Glutamatergic neuron (in vitro differentiated cells): ENCODE results near the gene ZGLP1. TPM values are rescaled to one million over a fixed set of nuclear protein-coding genes. Genes with fewer than 3 reads are reported as not detected.
A peak's percentile ranks its signal among the peaks of the same experiment; 100 is the strongest.

ENCODE experiments used
- DNase-seq: peaks from one replicate; pipeline ENCODE4 v3.0.0; 2022
- H3K27ac Mint-ChIP-seq: one replicate; pipeline ENCODE4 v1.8.0; 2020; ENCODE audit warnings: mild to moderate bottlenecking, mixed read lengths, inconsistent platforms; ENCODE audit not compliant: unreplicated experiment
- H3K27me3 Mint-ChIP-seq: one replicate; pipeline ENCODE4 v1.8.0; 2020; ENCODE audit warnings: mild to moderate bottlenecking, moderate library complexity, mixed read lengths, inconsistent platforms; ENCODE audit not compliant: unreplicated experiment
- H3K36me3 Mint-ChIP-seq: one replicate; pipeline ENCODE4 v1.8.0; 2020; ENCODE audit warnings: mild to moderate bottlenecking, mixed read lengths, inconsistent platforms; ENCODE audit not compliant: unreplicated experiment
- H3K4me1 Mint-ChIP-seq: one replicate; pipeline ENCODE4 v1.8.0; 2020; ENCODE audit warnings: mild to moderate bottlenecking, low read depth, mixed read lengths, inconsistent platforms; ENCODE audit not compliant: unreplicated experiment
- H3K4me3 Mint-ChIP-seq: one replicate; pipeline ENCODE4 v1.8.0; 2020; ENCODE audit warnings: mild to moderate bottlenecking, mixed read lengths, inconsistent platforms; ENCODE audit not compliant: unreplicated experiment
- H3K9me3 Mint-ChIP-seq: one replicate; pipeline ENCODE4 v1.8.0; 2020; ENCODE audit warnings: mild to moderate bottlenecking, moderate library complexity, mixed read lengths, inconsistent platforms; ENCODE audit not compliant: unreplicated experiment
- total RNA-seq: library from RNA; stranded (reverse); fragmentation: NEBNext Ultra II Directional; extraction: Animal tissue kit (Norgen Biotek cat#: 25700); gene quantifications from one replicate; pipeline ENCODE4 v1.2.1, GENCODE V29; 2021; ENCODE audit not compliant: unreplicated experiment
- TF ChIP-seq, protein P1 (sequence below): fragments of 200-600 bp; sonication (generic); IDR thresholded peaks from one replicate; pipeline ENCODE4 v1.5.0; 2021; ENCODE audit not compliant: partially characterized antibody, unreplicated experiment

Gene ZGLP1
- total RNA-seq, 1 donor from 2014 or later, result 9.4 TPM

DNA sequence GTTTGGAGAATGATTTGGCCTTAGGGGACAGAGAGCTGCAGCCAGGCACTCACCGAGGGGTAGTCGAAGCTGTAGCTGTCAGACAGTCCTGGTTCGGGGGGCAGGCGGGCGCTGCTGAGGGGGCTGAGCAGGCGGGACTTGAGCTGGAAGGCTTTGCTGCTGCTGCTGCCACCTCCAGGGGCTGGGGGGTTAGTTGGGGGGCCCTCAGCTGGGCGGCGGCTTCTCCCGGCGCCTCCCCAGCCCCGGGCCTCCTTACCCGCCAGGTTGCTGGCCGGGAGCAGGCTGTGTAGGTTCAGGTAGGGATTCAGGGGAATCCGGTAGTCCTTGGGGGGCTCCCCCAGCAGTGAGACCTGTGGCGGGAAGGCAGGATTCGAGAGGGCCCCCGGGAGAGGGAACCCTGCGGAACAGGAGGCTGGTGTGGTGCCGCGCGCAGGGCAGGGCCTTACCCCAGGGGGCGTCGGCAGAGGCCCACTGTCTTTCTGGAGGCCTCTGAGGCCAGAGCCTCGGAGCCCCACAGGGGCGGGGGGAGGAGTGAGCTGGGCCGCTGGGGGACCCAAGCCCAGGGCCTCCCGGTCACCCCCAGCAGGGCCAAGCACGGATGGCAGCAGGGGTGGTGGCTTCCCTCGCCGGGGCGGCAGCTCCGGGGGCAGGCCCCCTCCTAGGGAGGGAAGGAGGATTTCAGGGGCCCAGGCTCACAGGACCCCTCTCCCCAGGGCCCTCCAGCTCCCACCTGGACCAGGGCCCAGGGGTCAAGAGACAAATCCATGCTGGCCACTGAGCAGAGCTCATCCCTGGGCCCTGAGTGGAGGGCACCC lies 11.2 kb upstream of the ZGLP1 start:
- Mint-ChIP-seq H3K27me3 (peaks cover 11% of the 10 kb centered on the region), H3K4me3 (no peak overlapping the region), H3K36me3 (no peaks in the 10 kb centered on the region), H3K9me3 (peaks cover 4% of the 10 kb centered on the region), H3K4me1 (peaks cover 5% of the 10 kb centered on the region), H3K27ac (no peak overlapping the region)
- DNase-seq, result no peak
- TF ChIP-seq, protein P1, sequence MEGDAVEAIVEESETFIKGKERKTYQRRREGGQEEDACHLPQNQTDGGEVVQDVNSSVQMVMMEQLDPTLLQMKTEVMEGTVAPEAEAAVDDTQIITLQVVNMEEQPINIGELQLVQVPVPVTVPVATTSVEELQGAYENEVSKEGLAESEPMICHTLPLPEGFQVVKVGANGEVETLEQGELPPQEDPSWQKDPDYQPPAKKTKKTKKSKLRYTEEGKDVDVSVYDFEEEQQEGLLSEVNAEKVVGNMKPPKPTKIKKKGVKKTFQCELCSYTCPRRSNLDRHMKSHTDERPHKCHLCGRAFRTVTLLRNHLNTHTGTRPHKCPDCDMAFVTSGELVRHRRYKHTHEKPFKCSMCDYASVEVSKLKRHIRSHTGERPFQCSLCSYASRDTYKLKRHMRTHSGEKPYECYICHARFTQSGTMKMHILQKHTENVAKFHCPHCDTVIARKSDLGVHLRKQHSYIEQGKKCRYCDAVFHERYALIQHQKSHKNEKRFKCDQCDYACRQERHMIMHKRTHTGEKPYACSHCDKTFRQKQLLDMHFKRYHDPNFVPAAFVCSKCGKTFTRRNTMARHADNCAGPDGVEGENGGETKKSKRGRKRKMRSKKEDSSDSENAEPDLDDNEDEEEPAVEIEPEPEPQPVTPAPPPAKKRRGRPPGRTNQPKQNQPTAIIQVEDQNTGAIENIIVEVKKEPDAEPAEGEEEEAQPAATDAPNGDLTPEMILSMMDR, result no peak

DNA sequence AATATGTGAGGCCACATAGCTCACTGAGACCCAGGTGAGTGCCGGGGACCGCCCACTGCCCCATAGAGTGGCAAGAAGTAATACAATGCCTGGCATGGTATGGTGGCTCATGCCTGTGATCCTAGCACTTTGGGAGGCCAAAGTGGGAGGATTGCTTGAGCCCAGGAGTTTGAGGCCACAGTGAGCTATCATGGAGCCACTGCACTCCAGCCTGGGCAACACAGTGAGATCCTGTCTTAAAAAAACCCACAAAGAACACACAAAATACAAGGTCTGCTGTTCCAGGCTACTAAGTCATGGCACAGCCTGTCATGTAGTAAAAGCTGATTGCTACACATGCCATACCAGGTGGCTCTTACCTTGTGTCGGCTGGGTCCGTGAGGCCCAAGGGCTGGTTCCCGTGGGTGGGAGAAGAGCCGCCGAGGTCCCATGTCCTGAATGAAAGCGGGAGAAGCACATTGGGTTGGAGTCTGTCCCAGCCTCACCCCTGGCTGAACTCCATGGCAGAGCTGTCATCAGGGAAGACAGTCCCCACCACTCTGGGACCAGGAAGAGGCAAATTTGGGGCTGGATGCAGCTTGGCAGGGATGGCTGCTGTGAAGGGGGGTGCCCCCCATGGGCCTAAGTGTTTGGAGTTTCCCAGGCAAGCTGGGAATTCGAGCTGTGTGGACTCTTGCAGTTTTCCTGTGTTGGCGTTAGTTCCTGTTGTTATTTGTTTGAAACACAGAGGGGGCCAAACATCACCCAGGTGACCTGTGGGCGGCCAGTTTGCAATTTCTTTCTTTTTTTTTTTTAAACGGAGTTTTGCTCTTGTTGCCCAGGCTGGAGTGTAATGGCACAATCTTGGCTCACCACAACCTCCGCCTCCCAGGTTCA lies 9.4 kb upstream of the ZGLP1 start:
- H3K4me1 Mint-ChIP-seq, result peaks cover 5% of the 10 kb centered on the region
- no peak for DNase-seq
- H3K4me3 Mint-ChIP-seq, result no peak overlapping the region
- TF ChIP-seq, protein P1, result no peak
- no peaks in the 10 kb centered on the region for H3K36me3 Mint-ChIP-seq
- H3K9me3 Mint-ChIP-seq, result peaks cover 7% of the 10 kb centered on the region
- H3K27me3 Mint-ChIP-seq, result peaks cover 9% of the 10 kb centered on the region
- H3K27ac Mint-ChIP-seq, result no peak overlapping the region

DNA sequence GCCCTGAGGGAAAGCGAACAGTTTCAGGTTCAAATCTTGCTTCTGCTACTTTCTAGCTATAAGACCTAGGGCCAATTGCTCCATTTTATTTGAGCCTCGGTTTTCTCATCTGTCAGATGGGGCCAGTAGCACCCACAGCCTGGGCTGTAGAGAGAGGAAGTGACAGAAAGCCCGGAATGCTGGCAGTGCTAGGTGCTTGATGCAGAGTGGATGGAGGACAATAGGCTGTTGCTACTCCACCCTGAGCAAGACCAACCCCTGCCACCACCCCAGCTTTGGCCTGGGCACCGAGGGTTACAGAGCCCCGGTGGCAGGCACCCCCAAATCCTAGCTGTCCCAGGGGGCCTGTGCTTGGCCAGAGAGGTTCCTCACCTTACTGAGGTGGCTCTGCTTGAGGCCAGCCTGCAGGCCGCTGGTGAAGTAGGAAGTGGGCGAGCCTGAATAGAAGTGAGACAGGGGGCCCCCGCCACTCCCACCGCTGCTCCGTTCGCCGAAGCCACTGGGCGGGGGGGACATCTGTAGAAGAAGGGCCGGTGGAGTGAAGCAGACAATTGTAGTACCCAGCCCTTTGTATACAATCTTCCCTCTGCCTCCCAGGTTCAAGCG lies 8.3 kb upstream of the ZGLP1 start:
- H3K36me3 Mint-ChIP-seq, result peaks cover 3% of the 10 kb centered on the region
- no peak overlapping the region for H3K27ac Mint-ChIP-seq
- DNase-seq, result no peak
- TF ChIP-seq, protein P1, result no peak
- peaks cover 7% of the 10 kb centered on the region for H3K9me3 Mint-ChIP-seq
- H3K4me3 Mint-ChIP-seq, result no peak overlapping the region
- H3K27me3 Mint-ChIP-seq, result peaks cover 11% of the 10 kb centered on the region
- peaks cover 5% of the 10 kb centered on the region for H3K4me1 Mint-ChIP-seq

DNA sequence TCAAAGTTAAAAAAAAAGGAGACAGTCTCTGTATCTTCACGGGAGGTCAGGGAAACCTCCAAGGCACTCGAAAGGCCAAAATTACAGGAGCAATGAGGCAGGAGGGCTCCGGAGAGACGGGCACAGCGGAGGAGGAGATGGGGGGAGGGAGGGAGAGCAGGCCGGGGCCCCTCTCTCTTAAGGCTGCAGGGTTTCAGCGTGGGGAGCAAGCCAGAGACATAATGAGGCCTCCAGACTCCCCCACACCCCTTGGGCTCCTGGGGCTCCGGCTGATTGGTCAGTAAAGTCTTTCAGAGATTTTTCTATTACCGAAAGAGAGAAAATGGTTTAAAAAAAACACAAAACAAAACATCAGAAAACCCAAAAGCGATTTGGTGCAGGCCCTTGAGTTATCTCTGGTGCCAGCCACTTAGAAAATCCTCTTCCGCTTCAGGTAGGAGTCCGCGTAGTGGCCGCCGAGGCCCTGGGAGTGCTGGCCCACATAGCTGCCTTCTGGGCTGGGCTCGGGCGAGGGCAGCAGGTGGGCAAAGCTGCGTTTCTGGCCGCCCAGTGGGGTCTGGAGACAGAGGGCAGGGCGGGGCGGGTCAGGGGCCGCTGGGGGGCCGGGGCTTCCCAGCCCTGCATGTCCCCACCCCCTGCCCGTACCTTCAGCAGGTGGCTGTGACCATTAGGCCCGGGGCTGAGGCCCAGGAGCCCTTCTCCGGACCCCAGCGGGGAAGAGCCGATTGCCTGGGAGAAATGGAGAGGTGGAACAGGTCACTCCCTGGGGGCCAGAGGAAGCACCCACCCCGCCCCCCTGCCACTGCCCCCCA lies 7.6 kb upstream of the ZGLP1 start:
- H3K36me3 Mint-ChIP-seq, result peaks cover 4% of the 10 kb centered on the region

More for the DNA sequence above, 7.6 kb upstream of the ZGLP1 start:
- no peak for DNase-seq
- Mint-ChIP-seq H3K9me3 (peaks cover 7% of the 10 kb centered on the region), H3K4me1 (peaks cover 5% of the 10 kb centered on the region), H3K27ac (peak overlapping the region; percentile 22), H3K27me3 (peaks cover 11% of the 10 kb centered on the region), H3K4me3 (peak overlapping the region; percentile 25)
- TF ChIP-seq, protein P1, result no peak
